Breast epithelium (tissue), 3 donors: ENCODE results near the gene UGT3A2.

Source experiments
- POLR2A ChIP-seq: fragments of 450-650 bp; IDR thresholded peaks from one replicate; pipeline ENCODE4 v1.6.1; 2016; ENCODE audit warnings: antibody characterized with exemption, mild to moderate bottlenecking, moderate library complexity
- POLR2AphosphoS5 ChIP-seq, 3 donors: sonication (generic); formaldehyde crosslinking; IDR thresholded peaks; one replicate each; pipeline ENCODE4 v1.6.1; 2017; ENCODE audit warnings: antibody characterized with exemption in 3 of 3
- TF ChIP-seq, protein P1 (sequence below), 3 donors: fragments of 450-650 bp; IDR thresholded peaks; one replicate each; pipeline ENCODE4 v1.5.1; 2016 to 2017; ENCODE audit warnings: antibody characterized with exemption in 3 of 3, mild to moderate bottlenecking in 3 of 3, moderate library complexity in 3 of 3

DNA sequence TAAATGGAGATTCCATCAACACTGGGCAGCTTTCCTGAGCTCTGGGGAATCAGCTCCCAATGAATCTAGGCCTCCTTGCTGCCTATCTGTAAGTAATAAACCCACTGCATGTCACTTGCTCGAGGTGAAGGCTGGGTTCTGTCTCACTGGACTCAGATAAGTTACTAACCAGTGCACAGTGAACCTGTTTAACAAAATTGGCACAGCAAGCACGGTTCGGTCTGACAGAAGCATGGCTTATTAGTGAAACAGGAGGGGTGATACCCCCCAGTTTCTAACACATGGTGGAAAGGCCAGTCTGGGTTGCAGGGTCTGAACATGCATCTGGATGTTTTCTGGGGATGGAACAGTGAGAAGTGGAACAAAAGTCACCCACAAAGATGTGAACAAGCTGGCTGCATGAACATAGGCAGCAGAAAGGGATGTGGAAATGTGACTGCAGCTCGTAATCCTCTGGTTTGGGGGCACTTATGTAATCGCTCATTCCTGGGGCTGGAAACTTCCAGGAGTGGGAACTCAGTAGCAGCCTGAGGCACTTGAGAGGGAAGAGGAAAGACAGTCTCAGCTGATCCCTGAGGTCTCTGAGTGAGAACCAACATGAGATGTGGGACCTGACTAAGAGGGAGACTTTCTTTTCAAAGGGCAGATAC is 37.7 kb downstream of the UGT3A2 start:
- TF ChIP-seq, protein P1, sequence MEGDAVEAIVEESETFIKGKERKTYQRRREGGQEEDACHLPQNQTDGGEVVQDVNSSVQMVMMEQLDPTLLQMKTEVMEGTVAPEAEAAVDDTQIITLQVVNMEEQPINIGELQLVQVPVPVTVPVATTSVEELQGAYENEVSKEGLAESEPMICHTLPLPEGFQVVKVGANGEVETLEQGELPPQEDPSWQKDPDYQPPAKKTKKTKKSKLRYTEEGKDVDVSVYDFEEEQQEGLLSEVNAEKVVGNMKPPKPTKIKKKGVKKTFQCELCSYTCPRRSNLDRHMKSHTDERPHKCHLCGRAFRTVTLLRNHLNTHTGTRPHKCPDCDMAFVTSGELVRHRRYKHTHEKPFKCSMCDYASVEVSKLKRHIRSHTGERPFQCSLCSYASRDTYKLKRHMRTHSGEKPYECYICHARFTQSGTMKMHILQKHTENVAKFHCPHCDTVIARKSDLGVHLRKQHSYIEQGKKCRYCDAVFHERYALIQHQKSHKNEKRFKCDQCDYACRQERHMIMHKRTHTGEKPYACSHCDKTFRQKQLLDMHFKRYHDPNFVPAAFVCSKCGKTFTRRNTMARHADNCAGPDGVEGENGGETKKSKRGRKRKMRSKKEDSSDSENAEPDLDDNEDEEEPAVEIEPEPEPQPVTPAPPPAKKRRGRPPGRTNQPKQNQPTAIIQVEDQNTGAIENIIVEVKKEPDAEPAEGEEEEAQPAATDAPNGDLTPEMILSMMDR (IDR thresholded peaks at IDR 0.05), result no peak
- TF ChIP-seq POLR2A, result no peak
- no peak for TF ChIP-seq POLR2AphosphoS5 (IDR thresholded peaks at IDR 0.05)
